Body of pancreas (tissue), 4 donors: Measurements from ENCODE around the gene SCGB3A2. TPM values are rescaled to one million over a fixed set of nuclear protein-coding genes. Genes with fewer than 3 reads are reported as not detected.

Experiments used
- ATAC-seq: fragments of 150-250 bp; one replicate; pipeline ENCODE4 v1.9.1; 2016
- DNase-seq, 4 donors: peaks; one replicate each; pipeline ENCODE4 v3.0.0-alpha.2; 2019
- H3K27ac ChIP-seq, 4 donors: fragments of 200-600 bp; sonication (generic); 1 replicate in 3 of 4; 2 replicates in 1 of 4; pipeline versions ENCODE4 v1.5.1 to v1.6.1; 2016 to 2019; ENCODE audit warnings: mild to moderate bottlenecking in 1 of 4, mixed read lengths in 1 of 4, moderate library complexity in 1 of 4
- H3K27me3 ChIP-seq, 2 donors: fragments of 200-600 bp; sonication (generic); one replicate each; pipeline ENCODE4 v1.6.0; 2016; ENCODE audit warnings: mild to moderate bottlenecking in 1 of 2
- H3K36me3 ChIP-seq, 2 donors: fragments of 200-600 bp; sonication (generic); replicated peaks in 1 of 2; 2 replicates each; pipeline ENCODE4 v1.5.1; 2016; ENCODE audit warnings: low read depth in 2 of 2; ENCODE audit not compliant: insufficient read depth in 1 of 2
- H3K4me1 ChIP-seq: fragments of 200-600 bp; sonication (generic); one replicate; pipeline ENCODE4 v1.6.0; 2016
- H3K4me3 ChIP-seq, 2 donors: fragments of 200-600 bp; sonication (generic); 1 replicate in 1 of 2; 2 replicates in 1 of 2; pipeline ENCODE4 v1.5.1; 2016 to 2019
- H3K9me3 ChIP-seq, 3 donors: fragments of 200-600 bp; sonication (generic); 1 replicate in 2 of 3; 2 replicates in 1 of 3; pipeline ENCODE4 v1.5.1; 2016
- CTCF ChIP-seq, 7 experiments: fragments of 450-650 bp in 4 of 7; fragments of 200-600 bp in 3 of 7; sonication (generic) in 3 of 7; IDR thresholded peaks; one replicate each; pipeline ENCODE4 v1.5.1; 2016 to 2019; ENCODE audit warnings: antibody characterized with exemption in 7 of 7
- POLR2A ChIP-seq, 3 donors: fragments of 450-650 bp; IDR thresholded peaks; one replicate each; pipeline ENCODE4 v1.6.1; 2016; ENCODE audit warnings: antibody characterized with exemption in 3 of 3, mild to moderate bottlenecking in 2 of 3
- WGBS, 2 donors: methylation state at CpG; one replicate each; pipeline ENCODE4 v1.1.5; 2017; 5-methylcytosine and 5-hydroxymethylcytosine counted together
- intact Hi-C: fragments of 100-400 bp; cut with DNase I; formaldehyde crosslinking; loops from one replicate; pipeline ENCODE4 v1.15.1; 2023
- total RNA-seq, 2 donors: library from RNA; depleted of rRNA; stranded (reverse); fragments of >200 nt; gene quantifications; one replicate each; pipeline ENCODE4 v1.1.0, GENCODE V29; 2016

Gene SCGB3A2
- total RNA-seq, 2 donors from 2014 or later, result not detected

- no peak overlapping the region for H3K4me3 ChIP-seq
- 41 to 53% methylated on average over 3 of the region's 3 CpGs for WGBS, 2 donors
- H3K9me3 ChIP-seq, result no peaks in the 10 kb centered on the region
- TF ChIP-seq CTCF (IDR thresholded peaks at IDR 0.05) (no peak), POLR2A (IDR thresholded peaks at IDR 0.05) (no peak)
- H3K27me3 ChIP-seq, result no peaks in the 10 kb centered on the region
- no peak overlapping the region for H3K27ac ChIP-seq
- no peak for ATAC-seq
- H3K36me3 ChIP-seq, result no peaks in the 10 kb centered on the region
- H3K4me1 ChIP-seq, result no peaks in the 10 kb centered on the region
- intact Hi-C loops, result no loop called here
- DNase-seq, result no peak
Measured at GRCh38 chr5:147927901-147928300, 49.4 kb downstream of the SCGB3A2 start.

GRCh38 chr5:147930769-147931168, 52.3 kb downstream of the SCGB3A2 start:
- Histone ChIP-seq H3K4me3 (no peak overlapping the region), H3K9me3 (no peaks in the 10 kb centered on the region), H3K27ac (no peak overlapping the region), H3K36me3 (no peaks in the 10 kb centered on the region), H3K4me1 (no peaks in the 10 kb centered on the region), H3K27me3 (no peaks in the 10 kb centered on the region)
- intact Hi-C loops, result loop anchor here (10.0 kb wide), 2 partner anchors 46 to 306 kb away; no protein-coding TSS in a partner anchor
- ATAC-seq (no peak), DNase-seq (no peak)
- 48 to 75% methylated on average over 2 of the region's 2 CpGs for WGBS, 2 donors
- TF ChIP-seq CTCF (IDR thresholded peaks at IDR 0.05) (no peak), POLR2A (IDR thresholded peaks at IDR 0.05) (no peak)

Other genes with a start within 250 kb of the SCGB3A2 start
- gene JAKMIP2, start 96.0 kb upstream of the SCGB3A2 start, total RNA-seq, result 1 to 10 TPM in 1 of 2 donors, under 1 TPM in 1; 0.78 to 1.3 TPM
- 1,000 to 10,000 TPM; 3,901 to 5,969 TPM for gene SPINK1, start 47.0 kb upstream of the SCGB3A2 start, total RNA-seq
- not detected for gene C5orf46, start 27.8 kb downstream of the SCGB3A2 start, total RNA-seq
- 1 to 10 TPM in 1 of 2 donors, under 1 TPM in 1; 0.52 to 1.6 TPM for gene SPINK5, start 185.3 kb downstream of the SCGB3A2 start, total RNA-seq